Neural progenitor cell (in vitro differentiated cells): ENCODE results near the gene RUSF1.

Experiments used
- CTCF ChIP-seq: fragments of 200-600 bp; sonication (generic); IDR thresholded peaks from 2 replicates; pipeline ENCODE4 v1.5.1; 2017; ENCODE audit warnings: antibody characterized with exemption, mild to moderate bottlenecking
- EZH2phosphoT487 ChIP-seq: fragments of 200-600 bp; sonication (generic); IDR thresholded peaks from 2 replicates; pipeline ENCODE4 v1.6.1; 2017; ENCODE audit warnings: antibody characterized with exemption

- TF ChIP-seq CTCF (no peak), EZH2phosphoT487 (no peak)
Measured at GRCh38 chr16:31519759-31520431, 11.7 kb upstream of the RUSF1 start.
